GM12878 (cell line): ENCODE measurements around the gene DNAI7. TPM values are rescaled to one million over a fixed set of nuclear protein-coding genes. Genes with fewer than 3 reads are reported as not detected.

Experiments used
- CHD2 ChIP-seq: IDR thresholded peaks from 2 replicates; pipeline ENCODE4 v1.6.1; 2011; ENCODE audit warnings: low read depth, low read length, improper control_type of control experiment, borderline replicate concordance
- E2F4 ChIP-seq: IDR thresholded peaks from 2 replicates; pipeline ENCODE4 v1.6.1; 2012; ENCODE audit warnings: low read depth, low read length, improper control_type of control experiment
- NKRF ChIP-seq: fragments of 450-650 bp; conservative IDR thresholded peaks from 2 replicates; pipeline ENCODE4 v1.6.1; 2017; ENCODE audit warnings: mild to moderate bottlenecking, moderate library complexity
- PKNOX1 ChIP-seq: fragments of 450-650 bp; IDR thresholded peaks from 2 replicates; pipeline ENCODE4 v1.6.1; 2016; ENCODE audit warnings: mild to moderate bottlenecking
- REST ChIP-seq: IDR thresholded peaks from 2 replicates; pipeline ENCODE4 v1.6.1; 2012; ENCODE audit warnings: mild to moderate bottlenecking, low read depth, low read length
- SMC3 ChIP-seq: IDR thresholded peaks from 2 replicates; pipeline ENCODE4 v1.6.1; 2011; ENCODE audit warnings: low read length, improper control_type of control experiment, borderline replicate concordance
- TARDBP ChIP-seq: IDR thresholded peaks from 2 replicates; pipeline ENCODE4 v1.6.1; 2016; ENCODE audit warnings: borderline replicate concordance
- USF1 ChIP-seq: IDR thresholded peaks from 2 replicates; pipeline ENCODE4 v1.6.1; 2011; ENCODE audit warnings: borderline replicate concordance, low read depth, mild to moderate bottlenecking, moderate library complexity, mixed read lengths, low read length; ENCODE audit not compliant: insufficient read depth; ENCODE audit errors: extremely low read length
- ZNF384 ChIP-seq: IDR thresholded peaks from 2 replicates; pipeline ENCODE4 v1.6.1; 2012; ENCODE audit warnings: low read depth, mild to moderate bottlenecking, low read length, improper control_type of control experiment, borderline replicate concordance
- polyA plus RNA-seq, 11 experiments: library from polyadenylated mRNA; depleted of rRNA in 4 of 11; unstranded in 6 of 11; stranded (reverse) in 5 of 11; fragments of >200 nt; fragmentation: Nextera tagmentation in 4 of 11; fragmentation: Illumina TruSeq in 1 of 11; extraction: Ambion mirVana in 4 of 11; extraction: Trizol in 1 of 11; gene quantifications; 1 replicate in 1 of 11; 2 replicates in 10 of 11; pipeline versions ENCODE4 v1.2.1 to v1.2.3, GENCODE V29; 2011 to 2016; ENCODE audit warnings: inconsistent platforms in 2 of 11, missing spikeins in 2 of 11, low read depth in 1 of 11
- total RNA-seq, 4 experiments: library from RNA; depleted of rRNA in 3 of 4; stranded (reverse); fragments of >200 nt in 3 of 4; fragmentation: Illumina TruSeq in 1 of 4; extraction: Trizol in 1 of 4; gene quantifications; 2 replicates each; pipeline versions ENCODE4 v1.2.1 to v1.2.3, GENCODE V29; 2013 to 2021

Gene DNAI7
- total and polyA plus RNA-seq, 10 of the 15 experiments (the other 5 are each of a cell fraction or from before 2014, with no cell fraction given), result 0.05 to 0.48 (median 0.13) TPM; not detected in 4

- TF ChIP-seq REST (no peak), USF1 (no peak), SMC3 (no peak), TARDBP (no peak), E2F4 (no peak), PKNOX1 (no peak), CHD2 (no peak), NKRF (no peak), ZNF384 (no peak)
Observed at GRCh38 chr12:25187781-25188180, 7.2 kb downstream of the DNAI7 start (continued).
